HepG2 (cell line): ENCODE data around the gene SLITRK1. TPM values are rescaled to one million over a fixed set of nuclear protein-coding genes. Genes with fewer than 3 reads are reported as not detected.

Experiments
- ATAC-seq: fragments of 200-7000 bp; cut with Tn5 transposase; 3 replicates; pipeline ENCODE4 v1.9.1; 2020; ENCODE audit warnings: mild to moderate bottlenecking, moderate library complexity
- BruUV-seq: library from RNA; stranded (reverse); fragments of 400-500 nt; replicated peaks from 2 replicates; lab custom pipeline; 2021; lab: Mats Ljungman, UMichigan
- CTCF ChIA-PET: fragments of 300-600 bp; formaldehyde crosslinking; extraction: SDS; loops from one replicate; lab custom pipeline; 2021; ENCODE audit warnings: low total read pairs, inconsistent platforms, low intra/inter-chr PET ratio; lab: Yijun Ruan, JAX
- POLR2A ChIA-PET: fragments of 350-600 bp; sonication (Branson Sonifier 250); formaldehyde crosslinking; loops from one replicate; lab custom pipeline; 2020; ENCODE audit warnings: antibody characterized with exemption, inconsistent platforms; lab: Yijun Ruan, JAX
- DNase-seq: peaks from one replicate; pipeline ENCODE4 v3.0.0-alpha.2; 2015; ENCODE audit warnings: low spot score
- FAIRE-seq: peaks from 3 replicates; lab custom pipeline; 2011; peaks lifted over from hg19 to GRCh38; lab: Jason Lieb, UNC
- H2AFZ ChIP-seq: one replicate; pipeline ENCODE4 v1.6.1; 2011; ENCODE audit warnings: low read length, inconsistent platforms
- H3K27ac ChIP-seq: fragments of 300-600 bp; 3 replicates; pipeline ENCODE4 v1.8.0; 2011; ENCODE audit warnings: mixed run types, mild to moderate bottlenecking, mixed read lengths, low read length, inconsistent platforms; ENCODE audit not compliant: insufficient read depth; ENCODE audit errors: extremely low read length
- H3K27me3 ChIP-seq, 2 experiments: fragments of 200-600 bp in 1 of 2; 2 replicates in 1 of 2; 3 replicates in 1 of 2; pipeline versions ENCODE4 v1.6.0 to v1.8.0; 2011; ENCODE audit warnings: low read length in 2 of 2, mild to moderate bottlenecking in 2 of 2, moderate library complexity in 2 of 2, inconsistent platforms in 1 of 2; ENCODE audit not compliant: insufficient read depth in 2 of 2, control insufficient read depth in 1 of 2
- H3K36me3 ChIP-seq, 2 experiments: fragments of 200-600 bp in 1 of 2; replicated peaks in 1 of 2; 2 replicates in 1 of 2; 3 replicates in 1 of 2; pipeline versions ENCODE4 v1.5.1 to v1.8.0; 2011; ENCODE audit warnings: low read length in 2 of 2, inconsistent platforms in 1 of 2; ENCODE audit not compliant: insufficient read depth in 2 of 2, control insufficient read depth in 1 of 2
- H3K4me1 ChIP-seq: 2 replicates; pipeline ENCODE4 v1.5.1; 2012; ENCODE audit warnings: low read length, inconsistent platforms; ENCODE audit not compliant: insufficient read depth
- H3K4me2 ChIP-seq: 2 replicates; pipeline ENCODE4 v1.6.0; 2011; ENCODE audit warnings: low read depth, low read length, inconsistent platforms
- H3K4me3 ChIP-seq, 3 experiments: fragments of 200-600 bp in 1 of 3; sonication (generic), shearing (Covaris generic) in 1 of 3; replicated peaks in 1 of 3; 2 replicates each; pipeline ENCODE4 v1.5.1; 2011 to 2016; ENCODE audit warnings: low read length in 3 of 3, inconsistent platforms in 2 of 3, low read depth in 2 of 3, mild to moderate bottlenecking in 2 of 3, control low read depth in 1 of 3, mixed read lengths in 1 of 3; ENCODE audit not compliant: insufficient read depth in 1 of 3
- H3K79me2 ChIP-seq: one replicate; pipeline ENCODE4 v1.6.1; 2011; ENCODE audit warnings: low read length, inconsistent platforms; ENCODE audit not compliant: insufficient read depth
- H3K9ac ChIP-seq: 2 replicates; pipeline ENCODE4 v1.6.0; 2011; ENCODE audit warnings: mild to moderate bottlenecking, low read depth, low read length, inconsistent platforms; ENCODE audit not compliant: insufficient read depth
- H3K9me3 ChIP-seq: 2 replicates; pipeline ENCODE4 v1.5.1; 2012; ENCODE audit warnings: mild to moderate bottlenecking, low read length
- H4K20me1 ChIP-seq: 2 replicates; pipeline ENCODE4 v1.6.0; 2011; ENCODE audit warnings: inconsistent platforms, mild to moderate bottlenecking, low read length, moderate library complexity; ENCODE audit not compliant: insufficient read depth
- KMT2B ChIP-seq: IDR thresholded peaks from 2 replicates; pipeline ENCODE4 v1.6.1; 2016; ENCODE audit warnings: missing genetic modification reagents, missing compliant biosample characterization
- NFE2L1 ChIP-seq: sonication (generic); formaldehyde crosslinking; IDR thresholded peaks from 2 replicates; pipeline ENCODE4 v1.4.0; 2020; ENCODE audit warnings: missing genetic modification reagents, mild to moderate bottlenecking, borderline replicate concordance
- NFKBIZ ChIP-seq: IDR thresholded peaks from 2 replicates; pipeline ENCODE4 v1.6.1; 2018; ENCODE audit warnings: missing genetic modification reagents, missing compliant biosample characterization
- POLR2A ChIP-seq, 2 experiments: IDR thresholded peaks; 2 replicates each; pipeline ENCODE4 v1.6.1; 2011; ENCODE audit warnings: low read depth in 2 of 2, low read length in 2 of 2, mild to moderate bottlenecking in 1 of 2, moderate library complexity in 1 of 2; ENCODE audit not compliant: insufficient read depth in 1 of 2
- SYNCRIP ChIP-seq: fragments of 200-400 bp; formaldehyde crosslinking; IDR thresholded peaks from 2 replicates; pipeline ENCODE4 v1.6.1; 2018; ENCODE audit warnings: mild to moderate bottlenecking, low read depth, low read length; ENCODE audit not compliant: insufficient read depth
- ZNF335 ChIP-seq: sonication (generic); formaldehyde crosslinking; IDR thresholded peaks from 2 replicates; pipeline ENCODE4 v1.4.0; 2020; ENCODE audit warnings: missing genetic modification reagents
- ZNF432 ChIP-seq: sonication (generic); formaldehyde crosslinking; IDR thresholded peaks from 2 replicates; pipeline ENCODE4 v1.5.0; 2020; ENCODE audit warnings: missing genetic modification reagents, mild to moderate bottlenecking, borderline replicate concordance
- WGBS: methylation state at CpG from one replicate; pipeline ENCODE4 v1.1.6; 2017; ENCODE audit warnings: low lambda C conversion rate; 5-methylcytosine and 5-hydroxymethylcytosine counted together
- in situ Hi-C: cut with HindIII; loops from 2 replicates; pipeline ENCODE4 v1.10.0; 2017; ENCODE audit warnings: low pct_unique_long_range_greater_than_20kb; ENCODE audit not compliant: extremely low pct_ligation_motif_present
- intact Hi-C: fragments of 100-400 bp; cut with micrococcal nuclease; formaldehyde crosslinking; loops from one replicate; pipeline ENCODE4 v1.10.0; 2022; ENCODE audit not compliant: unreplicated experiment
- polyA plus RNA-seq, 8 experiments: library from polyadenylated mRNA; depleted of rRNA in 3 of 8; stranded (reverse) in 7 of 8; unstranded in 1 of 8; fragments of >200 nt; fragmentation: Illumina TruSeq in 4 of 8; extraction: Trizol in 4 of 8; gene quantifications; 2 replicates each; pipeline versions ENCODE4 v1.2.1 to v1.2.3, GENCODE V29; 2011 to 2016; ENCODE audit warnings: low read depth in 4 of 8, missing spikeins in 1 of 8, mixed read lengths in 1 of 8; ENCODE audit not compliant: insufficient read depth in 1 of 8
- total RNA-seq, 5 experiments: library from RNA; depleted of rRNA; stranded (reverse); fragments of >200 nt; fragmentation: Illumina TruSeq; extraction: Trizol; gene quantifications; 2 replicates each; pipeline ENCODE4 v1.2.3, GENCODE V29; 2016; ENCODE audit warnings: low read depth in 1 of 5
- TF ChIP-seq, protein P1 (sequence below), 2 experiments: sonication (generic) in 1 of 2; formaldehyde crosslinking in 1 of 2; IDR thresholded peaks; 2 replicates each; pipeline versions ENCODE4 v1.4.0 to v1.6.1; 2018 to 2020; ENCODE audit warnings: missing genetic modification reagents in 2 of 2, borderline replicate concordance in 1 of 2, low read depth in 1 of 2, mild to moderate bottlenecking in 1 of 2, missing biosample characterization in 1 of 2

The SLITRK1 gene
- total and polyA plus RNA-seq, 2 of the 13 experiments (the other 11 are each of a cell fraction or from before 2014, with no cell fraction given), result not detected

- no peak overlapping the region for H2AFZ ChIP-seq
- H3K9me3 ChIP-seq, result no peaks in the 10 kb centered on the region
- H3K4me3 ChIP-seq, result no peak overlapping the region
- no peaks in the 10 kb centered on the region for H3K4me1 ChIP-seq
- TF ChIP-seq SYNCRIP (no peak), ZNF335 (no peak), NFKBIZ (CRISPR knock-in tag) (no peak), NFE2L1 (CRISPR knock-in tag) (no peak), KMT2B (CRISPR knock-in tag) (no peak), POLR2A (IDR thresholded peaks at IDR 0.05; ENCODE audit: insufficient read depth in 1 of 2, low read depth in 2 of 2, low read length in 2 of 2) (no peak), ZNF432 (CRISPR knock-in tag) (no peak)
- TF ChIP-seq, protein P1, sequence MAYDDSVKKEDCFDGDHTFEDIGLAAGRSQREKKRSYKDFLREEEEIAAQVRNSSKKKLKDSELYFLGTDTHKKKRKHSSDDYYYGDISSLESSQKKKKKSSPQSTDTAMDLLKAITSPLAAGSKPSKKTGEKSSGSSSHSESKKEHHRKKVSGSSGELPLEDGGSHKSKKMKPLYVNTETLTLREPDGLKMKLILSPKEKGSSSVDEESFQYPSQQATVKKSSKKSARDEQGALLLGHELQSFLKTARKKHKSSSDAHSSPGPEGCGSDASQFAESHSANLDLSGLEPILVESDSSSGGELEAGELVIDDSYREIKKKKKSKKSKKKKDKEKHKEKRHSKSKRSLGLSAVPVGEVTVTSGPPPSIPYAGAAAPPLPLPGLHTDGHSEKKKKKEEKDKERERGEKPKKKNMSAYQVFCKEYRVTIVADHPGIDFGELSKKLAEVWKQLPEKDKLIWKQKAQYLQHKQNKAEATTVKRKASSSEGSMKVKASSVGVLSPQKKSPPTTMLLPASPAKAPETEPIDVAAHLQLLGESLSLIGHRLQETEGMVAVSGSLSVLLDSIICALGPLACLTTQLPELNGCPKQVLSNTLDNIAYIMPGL (CRISPR knock-in tag; IDR thresholded peaks at IDR 0.05; ENCODE audit: borderline replicate concordance in 1 of 2, low read depth in 1 of 2), result no peak
- intact Hi-C loops, result no loop called here
- H3K27me3 ChIP-seq, result peaks cover 3 to 15% of the 10 kb centered on the region in 2 experiments; a peak in 4 of 5 replicates
- no TSS peak for BruUV-seq
- FAIRE-seq (no peak), ATAC-seq (no peak), DNase-seq (no peak)
- H3K79me2 ChIP-seq, result no peaks in the 10 kb centered on the region
- 24% methylated on average over 19 of the region's 19 CpGs for WGBS
- no peak overlapping the region for H3K4me2 ChIP-seq
- H3K9ac ChIP-seq, result no peak overlapping the region
- POLR2A ChIA-PET, result no interaction called here
- CTCF ChIA-PET, result no interaction called here
- H3K36me3 ChIP-seq, result no peaks in the 10 kb centered on the region
- in situ Hi-C loops, result no loop called here
- H4K20me1 ChIP-seq, result no peaks in the 10 kb centered on the region
- no peak overlapping the region for H3K27ac ChIP-seq
These were observed 1.1 kb downstream of the SLITRK1 start for GRCh38 chr13:83881140-83881684.
